ENCODE data around the gene KCNA5. TPM values are rescaled to one million over a fixed set of nuclear protein-coding genes. Genes with fewer than 3 reads are reported as not detected.

KCNA5 gene
- total RNA-seq (2014; rRNA removed; shearing (Covaris generic)): 0.02 TPM in 1 of 2 replicates, not detected in the other

GRCh38 chr12:5043589-5044419, at the start of gene KCNA5:
TSS of gene KCNA5 (plus strand) at chr12:5043879. CDS start at chr12:5044148, 269 bp downstream.
- DNase-seq (ENCODE audit: low spot score): no peak

DNA sequence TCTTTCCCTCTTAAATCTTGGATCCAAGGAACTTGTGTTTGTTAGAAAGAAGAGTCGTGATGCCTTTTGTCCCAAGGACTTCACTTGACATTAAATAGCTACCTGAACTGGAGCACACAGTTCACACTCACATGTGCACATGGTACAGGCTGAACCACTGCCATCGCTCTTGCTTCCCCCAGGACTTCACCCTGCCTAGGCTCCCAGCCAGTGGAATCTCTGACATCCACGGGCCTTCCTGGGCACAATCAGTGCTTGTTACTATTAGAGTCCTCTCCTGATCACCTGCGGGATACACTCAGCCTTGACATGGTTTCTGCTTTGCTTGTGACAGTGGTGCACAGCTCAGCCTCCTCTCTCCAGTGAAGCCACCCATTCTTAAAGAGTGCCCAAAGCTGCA, 49.1 kb upstream of the KCNA5 start:
- no peak for DNase-seq (ENCODE audit: low spot score)

DNA sequence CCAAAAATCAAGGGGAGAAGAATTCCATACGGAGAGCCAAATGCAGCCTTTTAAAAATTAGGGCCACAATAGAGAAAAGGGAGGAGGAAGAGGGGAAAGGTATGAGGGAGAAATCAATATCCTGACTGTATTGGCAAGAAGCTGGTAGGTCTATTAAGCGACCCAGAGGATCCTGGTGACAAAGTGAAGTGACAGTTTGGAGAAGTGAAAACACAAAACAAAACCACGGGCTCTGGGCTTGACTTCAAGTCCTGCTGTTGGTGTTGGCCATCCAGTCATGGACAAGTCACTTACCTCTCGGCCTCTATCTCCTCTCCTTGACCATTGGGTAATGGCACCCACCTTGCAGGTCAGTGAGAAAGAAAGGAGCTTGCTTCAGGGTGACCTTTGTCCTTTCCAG, 47.0 kb upstream of the KCNA5 start:
- no peak for DNase-seq (ENCODE audit: low spot score)

- DNase-seq (ENCODE audit: low spot score): peak; percentile 83
Observed at GRCh38 chr12:4997939-4998338, 45.7 kb upstream of the KCNA5 start.

GRCh38 chr12:5000204-5000603, 43.5 kb upstream of the KCNA5 start:
- no peak for DNase-seq (ENCODE audit: low spot score)

GRCh38 chr12:5000658-5001385, 42.9 kb upstream of the KCNA5 start:
- DNase-seq (ENCODE audit: low spot score): no peak

GRCh38 chr12:5003025-5003666, 40.5 kb upstream of the KCNA5 start:
- DNase-seq (ENCODE audit: low spot score): peak; percentile 69

- no peak for DNase-seq (ENCODE audit: low spot score)
Observed at GRCh38 chr12:5008661-5009060, 35.0 kb upstream of the KCNA5 start.

DNA sequence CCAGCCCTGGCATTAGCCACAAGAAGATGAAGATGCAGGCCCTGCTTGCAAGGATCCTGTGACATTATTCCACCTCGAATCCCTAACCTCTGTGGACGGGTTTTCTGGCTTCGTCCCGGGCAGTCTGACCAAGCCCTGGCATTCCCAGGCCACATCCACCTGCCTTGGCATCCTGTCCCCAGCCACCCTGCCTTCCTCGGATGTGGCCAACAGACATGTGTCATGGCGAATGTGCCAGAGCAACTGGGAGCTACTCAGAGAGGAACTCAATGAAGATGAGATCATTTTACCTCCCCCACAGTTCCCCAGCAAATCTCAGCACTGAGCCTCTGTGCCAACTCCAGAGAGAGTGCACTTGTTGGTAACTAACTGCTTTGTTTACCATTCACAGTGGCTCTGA, 33.5 kb upstream of the KCNA5 start:
- no peak for DNase-seq (ENCODE audit: low spot score)

DNA sequence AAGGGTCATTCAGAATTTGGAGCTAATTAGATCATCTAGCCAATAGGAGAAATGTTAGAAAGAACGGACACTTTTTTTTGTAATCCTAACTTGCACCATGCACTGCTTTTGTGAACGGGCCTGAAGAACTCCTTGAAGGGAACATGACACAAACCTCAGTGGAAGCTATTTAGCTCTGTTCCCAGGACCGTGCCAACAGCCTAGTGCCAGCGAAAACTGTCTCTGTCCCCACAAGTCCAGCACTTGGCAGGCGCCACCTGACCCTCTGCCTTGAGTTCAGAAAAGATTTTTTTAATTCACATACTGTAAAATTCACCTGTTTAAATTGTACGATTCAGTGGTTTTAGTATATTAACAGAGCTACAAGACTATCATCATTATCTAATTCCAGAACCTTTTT, 31.3 kb upstream of the KCNA5 start:
- DNase-seq (ENCODE audit: low spot score): no peak

DNA sequence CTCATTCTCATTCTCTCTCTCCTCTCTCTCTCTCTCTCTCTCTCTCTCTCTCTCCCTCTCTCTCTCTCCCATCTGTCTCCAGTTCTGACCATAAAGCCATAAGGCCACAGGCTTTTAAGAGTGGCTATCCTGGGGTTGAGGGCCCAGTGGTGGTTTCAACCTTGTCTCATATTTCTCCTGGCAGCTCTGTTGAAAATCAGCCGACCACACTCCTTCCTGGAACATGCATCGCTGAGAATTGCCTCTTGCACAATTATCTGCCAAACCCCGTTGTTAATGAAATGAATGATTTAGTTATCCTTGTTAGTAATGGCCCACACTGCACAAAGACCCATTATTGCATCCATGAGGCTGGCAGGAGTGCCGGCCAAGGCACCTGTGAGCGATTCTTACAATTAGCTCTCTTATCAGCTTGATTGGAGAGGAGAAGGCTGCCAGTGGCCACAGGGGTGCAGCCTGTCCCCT, 30.4 kb upstream of the KCNA5 start:
- DNase-seq (ENCODE audit: low spot score): peak; percentile 81

- peak; percentile 31 for DNase-seq (ENCODE audit: low spot score)
Observed at GRCh38 chr12:5014269-5014668, 29.4 kb upstream of the KCNA5 start.

DNA sequence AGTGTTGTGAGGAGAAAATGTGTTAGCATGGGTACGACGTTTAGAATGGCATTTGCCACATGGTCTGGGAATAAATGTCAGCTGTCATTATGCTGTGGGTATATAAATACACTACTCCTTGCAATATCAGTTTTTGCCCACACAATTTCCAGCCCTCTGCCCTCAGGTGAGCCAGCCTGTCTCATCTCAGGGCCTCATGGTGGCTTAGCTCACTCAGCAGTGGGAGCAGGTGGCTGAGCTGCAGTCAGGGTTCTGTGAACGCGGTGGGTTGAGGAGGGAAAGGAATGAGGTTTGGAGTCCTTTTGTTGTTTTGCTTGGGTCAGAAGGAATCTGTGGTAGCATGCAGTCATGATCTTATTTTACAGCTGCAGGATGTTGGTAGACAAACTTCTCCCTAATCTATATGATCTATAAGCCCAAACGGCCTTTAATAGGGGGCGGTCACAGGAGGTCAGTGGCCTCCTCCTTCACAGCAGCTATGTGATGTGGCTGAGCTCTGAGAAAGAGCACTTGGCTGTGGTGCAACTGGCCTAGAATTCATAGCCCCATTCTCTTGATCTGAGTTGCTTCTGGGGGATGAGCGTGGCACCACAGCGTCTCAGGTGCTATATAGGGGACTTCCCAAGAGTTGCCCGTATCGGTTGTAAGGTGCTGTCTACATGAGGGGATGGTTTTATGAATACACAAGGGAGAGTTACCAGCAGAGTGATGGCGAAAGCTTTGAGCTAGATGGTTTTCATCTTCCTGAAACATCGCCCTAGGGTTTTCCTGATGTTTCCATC, 27.8 kb upstream of the KCNA5 start:
- DNase-seq (ENCODE audit: low spot score): no peak

- no peak for DNase-seq (ENCODE audit: low spot score)
Observed at GRCh38 chr12:5016526-5016925, 27.2 kb upstream of the KCNA5 start.

DNA sequence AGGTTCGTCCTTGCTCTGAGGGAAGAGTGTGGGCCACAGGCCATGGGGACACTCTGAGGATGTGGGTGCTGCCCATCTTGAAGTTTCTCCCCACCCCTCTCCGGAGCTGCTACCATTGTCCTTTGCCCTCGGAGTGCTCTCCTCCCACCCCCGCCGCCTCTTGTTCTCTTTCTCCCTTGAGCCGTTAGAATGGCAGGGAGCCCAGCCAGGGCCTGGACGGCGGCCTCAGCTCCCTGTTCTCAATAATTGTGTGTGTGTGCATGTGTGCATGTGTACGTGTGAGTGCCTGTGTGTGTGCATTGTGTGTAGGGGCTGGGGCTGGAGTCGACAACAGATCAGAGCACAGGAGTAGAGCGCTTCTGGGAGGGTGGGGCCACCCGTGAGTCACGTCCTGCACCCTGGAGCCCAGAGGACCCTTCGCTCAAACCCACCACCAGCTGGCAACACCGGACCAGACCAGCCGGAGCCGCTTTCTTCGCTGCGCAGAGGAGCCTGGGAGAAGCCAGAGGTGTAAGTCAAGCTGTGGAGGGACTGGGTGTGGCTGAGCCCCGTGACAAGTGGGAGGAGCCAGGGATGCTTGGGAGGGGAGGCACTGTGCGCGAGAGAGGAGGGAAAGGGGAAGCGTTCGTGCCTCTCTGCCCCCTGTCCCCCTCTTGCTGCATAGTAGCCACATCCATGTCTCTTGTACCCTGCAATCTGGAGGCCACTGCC, 25.9 kb upstream of the KCNA5 start:
- no peak for DNase-seq (ENCODE audit: low spot score)

- no peak for DNase-seq (ENCODE audit: low spot score)
Observed at GRCh38 chr12:5018677-5019076, 25.0 kb upstream of the KCNA5 start.

GRCh38 chr12:5022025-5022424, 21.7 kb upstream of the KCNA5 start:
- no peak for DNase-seq (ENCODE audit: low spot score)

GRCh38 chr12:5022465-5023061, 21.1 kb upstream of the KCNA5 start:
- DNase-seq (ENCODE audit: low spot score): peak; percentile 61

DNA sequence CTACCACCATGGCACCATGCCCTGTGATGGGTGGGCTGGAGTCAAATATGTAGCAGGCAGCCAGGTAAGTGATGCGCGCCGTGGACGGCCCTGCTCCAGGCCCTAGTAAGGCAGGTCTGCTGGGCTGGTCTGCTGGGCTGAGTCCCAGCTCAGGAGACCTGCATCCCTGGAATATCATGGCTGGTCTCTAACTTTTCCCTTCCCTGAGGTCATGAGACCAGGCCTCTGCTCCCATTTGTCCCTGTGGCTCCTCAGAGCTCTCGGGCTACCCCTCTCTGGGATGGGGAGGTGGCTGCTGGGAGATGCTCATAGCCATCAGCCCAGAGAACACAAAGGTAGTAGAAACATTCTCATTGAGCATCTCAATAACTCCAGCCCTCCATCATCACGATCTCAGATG, 19.8 kb upstream of the KCNA5 start:
- DNase-seq (ENCODE audit: low spot score): no peak

GRCh38 chr12:5026342-5026938, 17.2 kb upstream of the KCNA5 start:
- no peak for DNase-seq (ENCODE audit: low spot score)

All from H4 (cell line).